ENCODE measurements around the gene MS4A12.
"Not testable (repeated sequence)": the region's sequence is repeated elsewhere in the genome, so short reads cannot be mapped to it uniquely, and the experiment has no call there.

Gene MS4A12

GRCh38 chr11:60492488-60493009 lies at the start of gene MS4A12:
Gene MS4A12 (plus strand): TSS chr11:60492778. CDS start chr11:60497319, 4,541 bp downstream.
- no peak for DNase-seq (ENCODE audit: low read depth in 2 of 2)

GRCh38 chr11:60447070-60447469 lies 45.5 kb upstream of the MS4A12 start:
- DNase-seq (ENCODE audit: low read depth in 2 of 2), result no peak

GRCh38 chr11:60447846-60448245 lies 44.7 kb upstream of the MS4A12 start:
- DNase-seq (ENCODE audit: low read depth in 2 of 2), result no peak

- DNase-seq (ENCODE audit: low read depth in 2 of 2), result not testable (repeated sequence)
Measured at GRCh38 chr11:60451185-60451584, 41.4 kb upstream of the MS4A12 start.

- DNase-seq (ENCODE audit: low read depth in 2 of 2), result no peak
Measured at GRCh38 chr11:60454212-60454611, 38.4 kb upstream of the MS4A12 start.

GRCh38 chr11:60455531-60456042 lies 37.0 kb upstream of the MS4A12 start, which contains the start of gene MS4A1:
Gene MS4A1 (plus strand): TSS chr11:60455847. CDS start chr11:60462375, 6,528 bp downstream.
- no peak for DNase-seq (ENCODE audit: low read depth in 2 of 2)

GRCh38 chr11:60457576-60457975 lies 35.0 kb upstream of the MS4A12 start:
- DNase-seq (ENCODE audit: low read depth in 2 of 2), result no peak

GRCh38 chr11:60459345-60459744 lies 33.2 kb upstream of the MS4A12 start:
- DNase-seq (ENCODE audit: low read depth in 2 of 2), result no peak

- no peak for DNase-seq (ENCODE audit: low read depth in 2 of 2)
Measured at GRCh38 chr11:60468829-60469228, 23.7 kb upstream of the MS4A12 start.

GRCh38 chr11:60469723-60470122 lies 22.9 kb upstream of the MS4A12 start:
- no peak for DNase-seq (ENCODE audit: low read depth in 2 of 2)

- DNase-seq (ENCODE audit: low read depth in 2 of 2), result no peak
Measured at GRCh38 chr11:60477035-60477445, 15.5 kb upstream of the MS4A12 start.

- no peak for DNase-seq (ENCODE audit: low read depth in 2 of 2)
Measured at GRCh38 chr11:60482361-60482760, 10.2 kb upstream of the MS4A12 start.

GRCh38 chr11:60485987-60486386 lies 6.6 kb upstream of the MS4A12 start:
- DNase-seq (ENCODE audit: low read depth in 2 of 2), result no peak

GRCh38 chr11:60493454-60493853 lies 876 bp downstream of the MS4A12 start:
- no peak for DNase-seq (ENCODE audit: low read depth in 2 of 2)

- DNase-seq (ENCODE audit: low read depth in 2 of 2), result no peak
Measured at GRCh38 chr11:60498399-60498798, 5.8 kb downstream of the MS4A12 start.

- no peak for DNase-seq (ENCODE audit: low read depth in 2 of 2)
Measured at GRCh38 chr11:60498853-60499252, 6.3 kb downstream of the MS4A12 start.

GRCh38 chr11:60500276-60500910 lies 7.8 kb downstream of the MS4A12 start:
- DNase-seq (ENCODE audit: low read depth in 2 of 2), result no peak

- DNase-seq (ENCODE audit: low read depth in 2 of 2), result no peak
Measured at GRCh38 chr11:60502221-60502775, 9.7 kb downstream of the MS4A12 start.

- no peak for DNase-seq (ENCODE audit: low read depth in 2 of 2)
Measured at GRCh38 chr11:60504219-60504905, 11.8 kb downstream of the MS4A12 start.

GRCh38 chr11:60509609-60510008 lies 17.0 kb downstream of the MS4A12 start:
- not testable (repeated sequence) for DNase-seq (ENCODE audit: low read depth in 2 of 2)

GRCh38 chr11:60510209-60510608 lies 17.6 kb downstream of the MS4A12 start:
- not testable (repeated sequence) for DNase-seq (ENCODE audit: low read depth in 2 of 2)

GRCh38 chr11:60511393-60511792 lies 18.8 kb downstream of the MS4A12 start:
- DNase-seq (ENCODE audit: low read depth in 2 of 2), result no peak

All from activated CD4-positive, alpha-beta T cell treated with anti-CD3 and anti-CD28 coated beads for 24 hours (primary cell).